ENCODE results near the gene KCP. TPM values are rescaled to one million over a fixed set of nuclear protein-coding genes. Genes with fewer than 3 reads are reported as not detected.

KCP gene
- total and polyA plus RNA-seq, 10 of the 15 experiments (the other 5 are each of a cell fraction or from before 2014, with no cell fraction given): 0.05 to 7.8 (median 2.5) TPM

GRCh38 chr7:128874140-128875031 is 36.1 kb downstream of the KCP start:
- intact Hi-C loops (cut with micrococcal nuclease; ENCODE audit: unreplicated experiment) (no loop called here), in situ Hi-C loops (cut with MboI) (no loop called here)
- no peak for ATAC-seq
- ChIA-PET RAD21 (ENCODE audit: unreplicated experiment) (no interaction called here), POLR2A (interaction anchor here (0.6 to 1.4 kb wide), 2 partner anchors 9 to 264 kb away, joined by 3 to 5 read pairs; no protein-coding TSS in a partner anchor), SMC1A (ENCODE audit: uncharacterized antibody, unreplicated experiment) (interaction anchor here (1.3 kb wide), 1 partner anchor 11 kb away, joined by 3 read pairs; the partner anchor contains the start of gene ATP6V1F), CTCF (interaction anchor here (1.1 to 2.0 kb wide), 4 partner anchors 9 to 12 kb away, joined by 3 to 7 read pairs (median 7); partner anchors contain the start of gene ATP6V1F)
- Histone ChIP-seq H2AFZ (ENCODE audit: control insufficient read depth, low read depth, low read length) (no peak overlapping the region), H3K9ac (ENCODE audit: control insufficient read depth, insufficient read depth, low read length) (no peak overlapping the region), H3K79me2 (ENCODE audit: control insufficient read depth, insufficient read depth, low read length) (no peaks in the 10 kb centered on the region), H3K27ac (ENCODE audit: control insufficient read depth, insufficient read depth) (no peak overlapping the region), H3K4me1 (ENCODE audit: control insufficient read depth, insufficient read depth, low read length) (0 out of 2 replicates have a peak, but pooled peaks cover 2% of the 10 kb centered on the region), H3K4me2 (ENCODE audit: control insufficient read depth, insufficient read depth) (no peak overlapping the region), H3K36me3 (ENCODE audit: control insufficient read depth in 2 of 2, insufficient read depth in 2 of 2, low read length in 1 of 2) (no peaks in the 10 kb centered on the region), H3K4me3 (no peak overlapping the region), H4K20me1 (ENCODE audit: control insufficient read depth, insufficient read depth) (no peaks in the 10 kb centered on the region), H3K9me3 (replicated peaks; ENCODE audit: control insufficient read depth, insufficient read depth, low read length) (no peaks in the 10 kb centered on the region), H3K27me3 (replicated peaks in 1 of 2; ENCODE audit: control insufficient read depth in 2 of 2, insufficient read depth in 2 of 2, low read length in 1 of 2) (no peaks in the 10 kb centered on the region)
- no peak for FAIRE-seq
- DNase-seq (ENCODE audit: low read depth, low spot score): no peak
- no TSS peak for BruUV-seq (replicated peaks)
- 86% methylated on average over 20 of the region's 22 CpGs for WGBS (ENCODE audit: insufficient coverage, insufficient replicate concordance, low lambda C conversion rate, missing lambda C conversion rate)
- TF ChIP-seq HDGF (IDR thresholded peaks at IDR 0.05) (no peak), BCL3 (IDR thresholded peaks at IDR 0.05; ENCODE audit: borderline replicate concordance, insufficient read depth, low read depth, low read length, poor library complexity, severe bottlenecking) (no peak), MYC (IDR thresholded peaks at IDR 0.05; ENCODE audit: insufficient read depth, insufficient read length, insufficient replicate concordance, low read length, severe bottlenecking) (no peak), MLLT1 (IDR thresholded peaks at IDR 0.05) (no peak), HSF1 (IDR thresholded peaks at IDR 0.05; ENCODE audit: low read depth, low read length) (no peak), YBX1 (IDR thresholded peaks at IDR 0.05) (no peak), CEBPB (IDR thresholded peaks at IDR 0.05; ENCODE audit: borderline replicate concordance in 1 of 2, low read depth in 2 of 2, low read length in 2 of 2) (no peak), TAF1 (IDR thresholded peaks at IDR 0.05; ENCODE audit: borderline replicate concordance, low read depth, low read length) (no peak), JUNB (IDR thresholded peaks at IDR 0.05) (no peak), CUX1 (IDR thresholded peaks at IDR 0.05; ENCODE audit: insufficient replicate concordance, low read depth, low read length) (no peak)

All from GM12878 (cell line).